PC-9 (cell line): ENCODE data around the gene HPCA.

Experiments
- CTCF ChIP-seq: fragments of 200-600 bp; sonication (generic); conservative IDR thresholded peaks from 2 replicates; pipeline ENCODE4 v1.6.1; 2017; ENCODE audit warnings: mixed run types, antibody characterized with exemption, mild to moderate bottlenecking, moderate library complexity
- EZH2 ChIP-seq: fragments of 200-600 bp; sonication (generic); IDR thresholded peaks from 2 replicates; pipeline ENCODE4 v1.8.0; 2017; ENCODE audit warnings: antibody characterized with exemption, low read depth

DNA sequence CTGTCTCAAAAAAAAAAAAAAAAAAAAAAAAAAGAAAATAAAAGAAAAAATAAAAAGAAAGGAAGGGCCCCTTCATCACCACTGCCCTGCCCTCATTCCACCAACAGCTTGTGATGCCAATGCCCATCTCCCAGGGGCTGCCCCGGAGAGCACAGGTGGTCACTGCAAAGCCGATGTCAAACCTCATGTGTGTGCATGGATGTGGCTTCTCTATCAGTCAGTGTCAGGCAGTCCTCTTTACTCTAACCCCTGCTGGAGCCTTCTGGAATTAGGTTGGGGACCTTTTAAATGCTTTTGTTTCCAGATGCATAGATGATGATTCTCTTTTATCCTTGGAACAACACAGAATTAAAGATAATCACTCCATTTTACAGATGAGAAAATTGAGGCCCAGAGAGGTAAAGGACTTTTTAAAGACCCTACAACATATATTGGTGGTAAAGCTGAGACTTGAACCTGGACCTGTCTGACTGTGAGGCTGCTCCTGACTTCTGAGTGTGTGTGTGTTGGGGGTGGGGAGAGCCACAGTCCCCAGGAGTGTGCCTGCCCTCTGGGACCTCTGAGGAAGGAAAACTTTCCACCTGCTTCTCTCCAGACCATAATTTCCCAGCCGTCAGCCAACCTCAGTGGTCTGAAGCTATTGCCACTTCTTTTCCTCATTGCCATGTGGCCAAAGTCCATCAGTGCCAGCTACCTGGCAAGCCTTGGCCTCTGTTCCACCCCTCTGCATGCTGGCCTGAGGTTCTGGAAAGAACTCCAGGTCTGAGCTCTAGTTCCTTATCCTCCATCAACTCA is 17.9 kb downstream of the HPCA start:
- TF ChIP-seq CTCF (no peak), EZH2 (no peak)
